H1 (cell line): ENCODE data around the gene SCNN1B. TPM values are rescaled to one million over a fixed set of nuclear protein-coding genes. Genes with fewer than 3 reads are reported as not detected.

ENCODE experiments used
- CTCF ChIA-PET: fragments of 300-600 bp; sonication (Branson Sonifier 250); formaldehyde crosslinking; loops from one replicate; lab custom pipeline; 2021; ENCODE audit not compliant: partially characterized antibody; lab: Charles Lee
- POLR2A ChIA-PET: fragments of 300-600 bp; sonication (Branson Sonifier 250); formaldehyde crosslinking; loops from one replicate; lab custom pipeline; 2021; ENCODE audit warnings: inconsistent platforms; ENCODE audit not compliant: partially characterized antibody; lab: Charles Lee
- DNase-seq, 2 experiments: peaks; one replicate each; pipeline versions ENCODE4 v3.0.0 to v3.0.0-alpha.2; 2010 to 2022; ENCODE audit warnings: low spot score in 2 of 2, low read depth in 1 of 2, mixed read lengths in 1 of 2
- FAIRE-seq: peaks from 2 replicates; lab custom pipeline; 2011; peaks lifted over from hg19 to GRCh38; lab: Jason Lieb, UNC
- H2AFZ ChIP-seq: 2 replicates; pipeline ENCODE4 v1.8.1; 2012; ENCODE audit warnings: low read length, inconsistent platforms
- H2AK5ac ChIP-seq: 2 replicates; pipeline ENCODE4 v1.6.1; 2013; ENCODE audit warnings: low read depth, low read length
- H2BK120ac ChIP-seq: replicated peaks from 2 replicates; pipeline ENCODE3; 2013; ENCODE audit warnings: low read depth, low read length, inconsistent platforms
- H2BK12ac ChIP-seq: 2 replicates; pipeline ENCODE4 v1.6.1; 2013; ENCODE audit warnings: low read depth, low read length
- H2BK15ac ChIP-seq: 2 replicates; pipeline ENCODE4 v1.6.1; 2013; ENCODE audit warnings: low read length
- H2BK20ac ChIP-seq: 2 replicates; pipeline ENCODE4 v1.6.1; 2013; ENCODE audit warnings: low read length
- H2BK5ac ChIP-seq: 2 replicates; pipeline ENCODE4 v1.6.1; 2013; ENCODE audit warnings: low read depth, low read length
- H3K14ac ChIP-seq: 2 replicates; pipeline ENCODE4 v1.6.1; 2013; ENCODE audit warnings: inconsistent platforms; ENCODE audit not compliant: insufficient read length
- H3K18ac ChIP-seq: 2 replicates; pipeline ENCODE4 v1.6.1; 2013; ENCODE audit warnings: low read length; ENCODE audit errors: extremely low read depth
- H3K23ac ChIP-seq: 2 replicates; pipeline ENCODE4 v1.6.1; 2013; ENCODE audit warnings: inconsistent platforms; ENCODE audit not compliant: insufficient read length
- H3K23me2 ChIP-seq: 2 replicates; pipeline ENCODE4 v1.6.1; 2013; ENCODE audit warnings: low read depth, low read length
- H3K27ac ChIP-seq: 2 replicates; pipeline ENCODE4 v1.6.1; 2011; ENCODE audit warnings: low read depth, low read length, inconsistent platforms
- H3K27me3 ChIP-seq, 4 experiments: replicated peaks in 1 of 4; 1 replicate in 1 of 4; 2 replicates in 3 of 4; pipeline versions ENCODE4 v1.6.1 to v1.8.1; 2011 to 2013; ENCODE audit warnings: low read length in 3 of 4, mild to moderate bottlenecking in 3 of 4, inconsistent platforms in 2 of 4, mixed read lengths in 2 of 4, moderate library complexity in 1 of 4; ENCODE audit not compliant: control insufficient read depth in 3 of 4, insufficient read depth in 3 of 4; ENCODE audit errors: extremely low read depth in 1 of 4
- H3K36me3 ChIP-seq, 4 experiments: 2 replicates each; pipeline versions ENCODE4 v1.6.1 to v1.8.1; 2011 to 2013; ENCODE audit warnings: mild to moderate bottlenecking in 4 of 4, low read length in 3 of 4, moderate library complexity in 2 of 4, control low read depth in 1 of 4, inconsistent platforms in 1 of 4; ENCODE audit not compliant: insufficient read depth in 4 of 4, control insufficient read depth in 2 of 4
- H3K4ac ChIP-seq: replicated peaks from 2 replicates; pipeline ENCODE3; 2013; ENCODE audit warnings: low read length, low read depth, mixed read lengths, inconsistent platforms; ENCODE audit not compliant: insufficient read length
- H3K4me1 ChIP-seq, 4 experiments: replicated peaks in 1 of 4; 1 replicate in 1 of 4; 2 replicates in 3 of 4; pipeline versions ENCODE4 v1.6.1 to v1.8.1; 2011 to 2013; ENCODE audit warnings: low read length in 3 of 4, inconsistent platforms in 2 of 4, mixed read lengths in 1 of 4; ENCODE audit not compliant: insufficient read depth in 4 of 4, control insufficient read depth in 3 of 4
- H3K4me2 ChIP-seq, 2 experiments: 2 replicates each; pipeline versions ENCODE4 v1.6.1 to v1.8.1; 2011 to 2013; ENCODE audit warnings: low read depth in 2 of 2, low read length in 2 of 2, control low read depth in 1 of 2, inconsistent platforms in 1 of 2, mild to moderate bottlenecking in 1 of 2; ENCODE audit not compliant: insufficient read depth in 1 of 2
- H3K4me3 ChIP-seq, 4 experiments: fragments of 200-600, 300-600 bp in 1 of 4; sonication (generic), shearing (Covaris generic), sonication (Bioruptor Twin) in 1 of 4; 2 replicates each; pipeline versions ENCODE4 v1.5.1 to v1.8.1; 2011 to 2016; ENCODE audit warnings: low read length in 4 of 4, low read depth in 3 of 4, control low read depth in 2 of 4, inconsistent platforms in 2 of 4, mild to moderate bottlenecking in 2 of 4, mixed read lengths in 1 of 4, moderate library complexity in 1 of 4; ENCODE audit not compliant: insufficient read depth in 2 of 4; ENCODE audit errors: extremely low read depth in 1 of 4
- H3K56ac ChIP-seq: replicated peaks from 2 replicates; pipeline ENCODE3; 2013; ENCODE audit warnings: low read depth, mild to moderate bottlenecking, mixed read lengths, low read length, inconsistent platforms; ENCODE audit not compliant: insufficient read length
- H3K79me1 ChIP-seq: 2 replicates; pipeline ENCODE4 v1.6.1; 2013; ENCODE audit warnings: low read depth, low read length, control low read depth
- H3K79me2 ChIP-seq, 2 experiments: 2 replicates each; pipeline versions ENCODE4 v1.6.1 to v1.8.1; 2012 to 2013; ENCODE audit warnings: low read length in 2 of 2, mild to moderate bottlenecking in 2 of 2, inconsistent platforms in 1 of 2; ENCODE audit not compliant: insufficient read depth in 2 of 2, control insufficient read depth in 1 of 2
- H3K9ac ChIP-seq, 4 experiments: replicated peaks in 1 of 4; 1 replicate in 1 of 4; 2 replicates in 3 of 4; pipeline versions ENCODE4 v1.6.1 to v1.8.1; 2011 to 2013; ENCODE audit warnings: low read depth in 3 of 4, low read length in 3 of 4, control low read depth in 2 of 4, mild to moderate bottlenecking in 2 of 4, moderate library complexity in 2 of 4, inconsistent platforms in 1 of 4; ENCODE audit errors: extremely low read depth in 1 of 4
- H3K9me3 ChIP-seq, 2 experiments: 2 replicates each; pipeline versions ENCODE4 v1.6.1 to v1.8.1; 2012 to 2013; ENCODE audit warnings: mild to moderate bottlenecking in 2 of 2, moderate library complexity in 2 of 2, control low read depth in 1 of 2, inconsistent platforms in 1 of 2, low read depth in 1 of 2, low read length in 1 of 2, mixed read lengths in 1 of 2; ENCODE audit not compliant: insufficient read depth in 2 of 2
- H4K20me1 ChIP-seq, 2 experiments: replicated peaks in 1 of 2; 2 replicates each; pipeline versions ENCODE3 to v1.8.1; 2011 to 2013; ENCODE audit warnings: inconsistent platforms in 2 of 2, low read length in 2 of 2, mild to moderate bottlenecking in 1 of 2; ENCODE audit not compliant: insufficient read depth in 2 of 2, control insufficient read depth in 1 of 2
- H4K5ac ChIP-seq: 2 replicates; pipeline ENCODE4 v1.6.1; 2013; ENCODE audit warnings: low read length, low read depth, mixed read lengths, inconsistent platforms; ENCODE audit not compliant: insufficient read length
- H4K8ac ChIP-seq: 2 replicates; pipeline ENCODE4 v1.8.0; 2013; ENCODE audit warnings: mild to moderate bottlenecking, moderate library complexity, low read length, inconsistent platforms; ENCODE audit not compliant: insufficient read depth; ENCODE audit errors: extremely low read depth
- H4K91ac ChIP-seq: replicated peaks from 2 replicates; pipeline ENCODE3; 2013; ENCODE audit warnings: low read length, mixed read lengths, inconsistent platforms; ENCODE audit not compliant: insufficient read length
- BACH1 ChIP-seq: IDR thresholded peaks from 2 replicates; pipeline ENCODE4 v1.6.1; 2012; ENCODE audit warnings: low read length, improper control_type of control experiment
- BCL11A ChIP-seq, 2 experiments: IDR thresholded peaks; one replicate each; pipeline ENCODE4 v1.6.1; 2011; ENCODE audit warnings: low read depth in 2 of 2, low read length in 2 of 2, mild to moderate bottlenecking in 2 of 2
- CBX5 ChIP-seq: fragments of 300-800, 300-1000 bp; sonication (generic); IDR thresholded peaks from 2 replicates; pipeline ENCODE4 v1.7.1; 2016; ENCODE audit warnings: antibody characterized with exemption, low read length, low read depth
- HDAC2 ChIP-seq, 2 experiments: fragments of 300-600 bp in 1 of 2; sonication (generic) in 1 of 2; IDR thresholded peaks; 2 replicates each; pipeline ENCODE4 v1.6.1; 2011 to 2012; ENCODE audit warnings: low read depth in 2 of 2, low read length in 2 of 2, mild to moderate bottlenecking in 2 of 2, moderate library complexity in 2 of 2, borderline replicate concordance in 1 of 2, inconsistent platforms in 1 of 2
- JUN ChIP-seq: IDR thresholded peaks from 2 replicates; pipeline ENCODE4 v1.6.1; 2011; ENCODE audit warnings: low read depth, mild to moderate bottlenecking, improper control_type of control experiment, low read length
- JUND ChIP-seq: IDR thresholded peaks from 2 replicates; pipeline ENCODE4 v1.6.1; 2011; ENCODE audit warnings: mild to moderate bottlenecking, improper control_type of control experiment, low read length
- NRF1 ChIP-seq: IDR thresholded peaks from 2 replicates; pipeline ENCODE4 v1.6.1; 2011; ENCODE audit warnings: mild to moderate bottlenecking, low read depth, low read length, improper control_type of control experiment
- RXRA ChIP-seq: IDR thresholded peaks from 2 replicates; pipeline ENCODE4 v1.6.1; 2011; ENCODE audit warnings: low read depth, mild to moderate bottlenecking, low read length, moderate library complexity; ENCODE audit not compliant: insufficient read depth
- SAP30 ChIP-seq: fragments of 300-600 bp; sonication (generic); IDR thresholded peaks from 2 replicates; pipeline ENCODE4 v1.7.1; 2012; ENCODE audit warnings: low read length, moderate library complexity, mild to moderate bottlenecking, inconsistent platforms; ENCODE audit not compliant: insufficient read depth, insufficient replicate concordance
- SP2 ChIP-seq: IDR thresholded peaks from 2 replicates; pipeline ENCODE4 v1.6.1; 2012; ENCODE audit warnings: mild to moderate bottlenecking, low read length, inconsistent platforms
- WGBS, 2 experiments: shearing (Covaris generic) in 1 of 2; methylation state at CpG; one replicate each; pipeline versions ENCODE4 v1.1.6 to v1.1.7; 2013 to 2015; ENCODE audit warnings: low lambda C conversion rate in 2 of 2, mixed read lengths in 2 of 2, inconsistent platforms in 1 of 2, low coverage in 1 of 2, missing lambda C conversion rate in 1 of 2; ENCODE audit not compliant: insufficient replicate concordance in 2 of 2, insufficient coverage in 1 of 2, insufficient read length in 1 of 2; ENCODE audit errors: extremely low coverage in 1 of 2, missing lambda C conversion rate in 1 of 2; 5-methylcytosine and 5-hydroxymethylcytosine counted together
- polyA plus RNA-seq, 7 experiments: library from polyadenylated mRNA; depleted of rRNA in 3 of 7; stranded (reverse) in 5 of 7; unstranded in 2 of 7; fragments of >200 nt in 5 of 7; fragments of 200-250 nt in 2 of 7; gene quantifications; 1 replicate in 5 of 7; 2 replicates in 1 of 7; 4 replicates in 1 of 7; pipeline versions ENCODE4 v1.2.1 to v1.2.3, GENCODE V29; 2011 to 2013; ENCODE audit warnings: missing spikeins in 2 of 7, mixed read lengths in 2 of 7
- total RNA-seq: library from RNA; stranded (reverse); fragmentation: NEBNext Ultra II Directional; extraction: Animal tissue kit (Norgen Biotek cat#: 25700); gene quantifications from 2 replicates; pipeline ENCODE4 v1.2.1, GENCODE V29; 2021

The SCNN1B gene
- total and polyA plus RNA-seq, 2 of the 8 experiments (the other 6 are each of a cell fraction or from before 2014, with no cell fraction given): 0.20 to 0.95 TPM

- H2BK20ac ChIP-seq: no peak overlapping the region
- H3K79me1 ChIP-seq: no peaks in the 10 kb centered on the region
- H3K79me2 ChIP-seq: no peaks in the 10 kb centered on the region
- H2AK5ac ChIP-seq: no peak overlapping the region
- no peak overlapping the region for H4K5ac ChIP-seq
- H3K36me3 ChIP-seq: no peaks in the 10 kb centered on the region
- H3K4me2 ChIP-seq: no peak overlapping the region
- H4K20me1 ChIP-seq: no peaks in the 10 kb centered on the region
- ChIA-PET POLR2A (no interaction called here), CTCF (interaction anchor here (0.7 to 1.6 kb wide), 3 partner anchors 14 to 101 kb away, joined by 3 to 5 read pairs (median 4); no protein-coding TSS in a partner anchor)
- H3K14ac ChIP-seq: no peak overlapping the region
- H3K23me2 ChIP-seq: no peaks in the 10 kb centered on the region
- no peak overlapping the region for H2BK12ac ChIP-seq
- FAIRE-seq: no peak
- H3K56ac ChIP-seq: no peak overlapping the region
- no peaks in the 10 kb centered on the region for H3K27me3 ChIP-seq
- no peak overlapping the region for H4K8ac ChIP-seq
- H3K23ac ChIP-seq: no peak overlapping the region
- no peak overlapping the region for H2BK120ac ChIP-seq
- H3K9ac ChIP-seq: no peak overlapping the region
- H3K27ac ChIP-seq: no peak overlapping the region
- TF ChIP-seq BCL11A (IDR thresholded peaks at IDR 0.05; ENCODE audit: low read depth in 2 of 2, low read length in 2 of 2) (no peak), BACH1 (no peak), JUND (no peak), RXRA (no peak), SP2 (no peak), JUN (no peak), SAP30 (no peak), HDAC2 (IDR thresholded peaks at IDR 0.05; ENCODE audit: borderline replicate concordance in 1 of 2, low read depth in 2 of 2, low read length in 2 of 2) (no peak), NRF1 (no peak), CBX5 (no peak)
- H2AFZ ChIP-seq: no peak overlapping the region
- no peak overlapping the region for H3K4me3 ChIP-seq
- no peak overlapping the region for H4K91ac ChIP-seq
- H3K9me3 ChIP-seq: no peaks in the 10 kb centered on the region
- DNase-seq: no peak
- H3K4me1 ChIP-seq: no peaks in the 10 kb centered on the region; a peak in 1 of 7 replicates
- 91% methylated on average over 1 of the region's 1 CpG; no CpG with 5 or more reads in 1 of the 2 experiments for WGBS, 2 experiments
- no peak overlapping the region for H3K18ac ChIP-seq
- H3K4ac ChIP-seq: no peak overlapping the region
- no peak overlapping the region for H2BK15ac ChIP-seq
- no peak overlapping the region for H2BK5ac ChIP-seq
These were observed 32.8 kb downstream of the SCNN1B start for GRCh38 chr16:23334950-23335349.
